GM12878 (cell line): ENCODE data around the gene FOSB. TPM values are rescaled to one million over a fixed set of nuclear protein-coding genes. Genes with fewer than 3 reads are reported as not detected.

ENCODE experiments used
- ATF3 ChIP-seq: IDR thresholded peaks from 2 replicates; pipeline ENCODE4 v1.6.1; 2011; ENCODE audit warnings: low read depth, mild to moderate bottlenecking, low read length, moderate library complexity, borderline replicate concordance; ENCODE audit errors: extremely low read depth
- BACH1 ChIP-seq: fragments of 450-650 bp; IDR thresholded peaks from 2 replicates; pipeline ENCODE4 v1.6.1; 2017; ENCODE audit warnings: mild to moderate bottlenecking, borderline replicate concordance
- CEBPB ChIP-seq, 2 experiments: fragments of 150-350 bp in 1 of 2; IDR thresholded peaks; 2 replicates each; pipeline ENCODE4 v1.6.1; 2012 to 2014; ENCODE audit warnings: low read depth in 2 of 2, low read length in 2 of 2, borderline replicate concordance in 1 of 2, inconsistent platforms in 1 of 2
- CHD2 ChIP-seq: IDR thresholded peaks from 2 replicates; pipeline ENCODE4 v1.6.1; 2011; ENCODE audit warnings: low read depth, low read length, improper control_type of control experiment, borderline replicate concordance
- IKZF2 ChIP-seq, 2 experiments: fragments of 450-650 bp; IDR thresholded peaks; 2 replicates each; pipeline ENCODE4 v1.6.1; 2017; ENCODE audit warnings: mild to moderate bottlenecking in 2 of 2, moderate library complexity in 2 of 2
- JUNB ChIP-seq: IDR thresholded peaks from 2 replicates; pipeline ENCODE4 v1.6.1; 2016; ENCODE audit warnings: antibody characterized with exemption, mild to moderate bottlenecking
- LARP7 ChIP-seq: fragments of 450-650 bp; IDR thresholded peaks from 2 replicates; pipeline ENCODE4 v1.6.1; 2017; ENCODE audit warnings: mild to moderate bottlenecking
- PML ChIP-seq: IDR thresholded peaks from 2 replicates; pipeline ENCODE4 v1.6.1; 2012; ENCODE audit warnings: low read length, inconsistent platforms
- POLR2AphosphoS2 ChIP-seq: IDR thresholded peaks from 2 replicates; pipeline ENCODE4 v1.6.1; 2011; ENCODE audit warnings: low read depth, mild to moderate bottlenecking, low read length, improper control_type of control experiment, moderate library complexity
- RB1 ChIP-seq: fragments of 450-650 bp; formaldehyde crosslinking; IDR thresholded peaks from 2 replicates; pipeline ENCODE4 v1.6.1; 2017; ENCODE audit warnings: mild to moderate bottlenecking, borderline replicate concordance
- TAF1 ChIP-seq: IDR thresholded peaks from 2 replicates; pipeline ENCODE4 v1.6.1; 2011; ENCODE audit warnings: mild to moderate bottlenecking, low read depth, low read length, borderline replicate concordance
- TARDBP ChIP-seq: IDR thresholded peaks from 2 replicates; pipeline ENCODE4 v1.6.1; 2016; ENCODE audit warnings: borderline replicate concordance
- TCF12 ChIP-seq: IDR thresholded peaks from 2 replicates; pipeline ENCODE4 v1.6.1; 2011; ENCODE audit warnings: low read depth, mild to moderate bottlenecking, low read length
- USF1 ChIP-seq: IDR thresholded peaks from 2 replicates; pipeline ENCODE4 v1.6.1; 2011; ENCODE audit warnings: borderline replicate concordance, low read depth, mild to moderate bottlenecking, moderate library complexity, mixed read lengths, low read length; ENCODE audit not compliant: insufficient read depth; ENCODE audit errors: extremely low read length
- polyA plus RNA-seq, 11 experiments: library from polyadenylated mRNA; depleted of rRNA in 4 of 11; unstranded in 6 of 11; stranded (reverse) in 5 of 11; fragments of >200 nt; fragmentation: Nextera tagmentation in 4 of 11; fragmentation: Illumina TruSeq in 1 of 11; extraction: Ambion mirVana in 4 of 11; extraction: Trizol in 1 of 11; gene quantifications; 1 replicate in 1 of 11; 2 replicates in 10 of 11; pipeline versions ENCODE4 v1.2.1 to v1.2.3, GENCODE V29; 2011 to 2016; ENCODE audit warnings: inconsistent platforms in 2 of 11, missing spikeins in 2 of 11, low read depth in 1 of 11
- total RNA-seq, 4 experiments: library from RNA; depleted of rRNA in 3 of 4; stranded (reverse); fragments of >200 nt in 3 of 4; fragmentation: Illumina TruSeq in 1 of 4; extraction: Trizol in 1 of 4; gene quantifications; 2 replicates each; pipeline versions ENCODE4 v1.2.1 to v1.2.3, GENCODE V29; 2013 to 2021
- TF ChIP-seq, protein P1 (sequence below): IDR thresholded peaks from 2 replicates; pipeline ENCODE4 v1.6.1; 2011; ENCODE audit warnings: mild to moderate bottlenecking, low read depth, low read length, moderate library complexity; ENCODE audit not compliant: insufficient replicate concordance
- TF ChIP-seq, protein P2 (sequence below): fragments of 450-650 bp; formaldehyde crosslinking; IDR thresholded peaks from 2 replicates; pipeline ENCODE4 v1.4.0; 2020; ENCODE audit warnings: mild to moderate bottlenecking, moderate library complexity
- TF ChIP-seq, protein P3 (sequence below): fragments of 450-650 bp; formaldehyde crosslinking; IDR thresholded peaks from 2 replicates; pipeline ENCODE4 v1.4.0; 2022; ENCODE audit warnings: mild to moderate bottlenecking, moderate library complexity

The FOSB gene
- total and polyA plus RNA-seq, 10 of the 15 experiments (the other 5 are each of a cell fraction or from before 2014, with no cell fraction given): 0.06 to 0.56 (median 0.26) TPM

DNA sequence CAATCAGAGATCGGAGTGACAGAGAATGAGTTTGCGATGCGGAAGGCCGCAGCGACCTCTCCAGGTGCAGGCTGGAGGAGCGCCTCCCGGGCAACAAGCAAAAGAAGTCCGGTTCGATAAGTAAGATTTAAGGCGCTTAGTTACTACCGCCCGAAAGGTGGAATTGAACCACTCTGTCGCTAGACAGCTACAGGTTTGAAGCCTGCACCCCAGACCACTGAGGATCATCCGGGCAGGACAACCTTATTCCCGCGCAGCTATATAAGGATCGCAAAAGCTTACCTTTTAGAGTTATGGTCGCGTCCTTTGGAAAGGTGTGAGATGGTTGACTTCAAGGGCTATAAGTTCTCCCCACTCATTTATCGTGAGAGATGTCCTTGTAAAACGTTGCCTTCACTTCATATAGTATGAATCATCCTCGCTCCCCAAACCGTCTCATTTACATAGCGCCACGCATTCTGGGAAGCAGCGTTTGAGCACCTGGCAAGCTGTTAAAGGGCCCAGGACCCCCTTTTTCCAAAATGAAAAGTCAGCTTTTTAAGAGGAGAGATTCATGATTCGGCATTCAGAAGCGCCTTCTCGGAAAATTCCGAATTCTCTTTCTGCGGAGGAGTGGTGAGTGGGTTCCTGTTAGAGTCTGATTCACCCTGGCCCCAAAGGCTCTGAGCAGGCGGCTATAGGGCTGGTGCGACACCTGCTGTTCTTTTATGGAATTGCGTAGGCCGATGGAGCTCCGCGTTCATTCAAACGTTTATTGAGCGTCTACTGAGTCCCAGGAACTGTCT lies 10.8 kb downstream of the FOSB start (continued):
- 0 out of 4 replicates have a peak, but pooled peaks of 1 of the 2 experiments have one; percentile 44 for TF ChIP-seq IKZF2 (IDR thresholded peaks at IDR 0.05)
- TF ChIP-seq ATF3: no peak
- TF ChIP-seq POLR2AphosphoS2: no peak
- TF ChIP-seq TCF12: peak; percentile 52; the same call in 1 of the 2 replicates
- peak; percentile 59; the same call in 1 of the 2 replicates for TF ChIP-seq LARP7
- TF ChIP-seq CHD2: no peak; the same call in 1 of the 2 replicates
- peak; percentile 88; the same call in 1 of the 2 replicates for TF ChIP-seq RB1
- no peak for TF ChIP-seq USF1
- 0 out of 2 replicates have a peak, but pooled peaks have one; percentile 5 for TF ChIP-seq JUNB
- TF ChIP-seq TARDBP: peak; percentile 98
- TF ChIP-seq PML: peak; percentile 80
- TF ChIP-seq, protein P1, sequence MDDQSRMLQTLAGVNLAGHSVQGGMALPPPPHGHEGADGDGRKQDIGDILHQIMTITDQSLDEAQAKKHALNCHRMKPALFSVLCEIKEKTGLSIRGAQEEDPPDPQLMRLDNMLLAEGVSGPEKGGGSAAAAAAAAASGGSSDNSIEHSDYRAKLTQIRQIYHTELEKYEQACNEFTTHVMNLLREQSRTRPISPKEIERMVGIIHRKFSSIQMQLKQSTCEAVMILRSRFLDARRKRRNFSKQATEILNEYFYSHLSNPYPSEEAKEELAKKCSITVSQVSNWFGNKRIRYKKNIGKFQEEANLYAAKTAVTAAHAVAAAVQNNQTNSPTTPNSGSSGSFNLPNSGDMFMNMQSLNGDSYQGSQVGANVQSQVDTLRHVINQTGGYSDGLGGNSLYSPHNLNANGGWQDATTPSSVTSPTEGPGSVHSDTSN: peak; percentile 18
- TF ChIP-seq, protein P2, sequence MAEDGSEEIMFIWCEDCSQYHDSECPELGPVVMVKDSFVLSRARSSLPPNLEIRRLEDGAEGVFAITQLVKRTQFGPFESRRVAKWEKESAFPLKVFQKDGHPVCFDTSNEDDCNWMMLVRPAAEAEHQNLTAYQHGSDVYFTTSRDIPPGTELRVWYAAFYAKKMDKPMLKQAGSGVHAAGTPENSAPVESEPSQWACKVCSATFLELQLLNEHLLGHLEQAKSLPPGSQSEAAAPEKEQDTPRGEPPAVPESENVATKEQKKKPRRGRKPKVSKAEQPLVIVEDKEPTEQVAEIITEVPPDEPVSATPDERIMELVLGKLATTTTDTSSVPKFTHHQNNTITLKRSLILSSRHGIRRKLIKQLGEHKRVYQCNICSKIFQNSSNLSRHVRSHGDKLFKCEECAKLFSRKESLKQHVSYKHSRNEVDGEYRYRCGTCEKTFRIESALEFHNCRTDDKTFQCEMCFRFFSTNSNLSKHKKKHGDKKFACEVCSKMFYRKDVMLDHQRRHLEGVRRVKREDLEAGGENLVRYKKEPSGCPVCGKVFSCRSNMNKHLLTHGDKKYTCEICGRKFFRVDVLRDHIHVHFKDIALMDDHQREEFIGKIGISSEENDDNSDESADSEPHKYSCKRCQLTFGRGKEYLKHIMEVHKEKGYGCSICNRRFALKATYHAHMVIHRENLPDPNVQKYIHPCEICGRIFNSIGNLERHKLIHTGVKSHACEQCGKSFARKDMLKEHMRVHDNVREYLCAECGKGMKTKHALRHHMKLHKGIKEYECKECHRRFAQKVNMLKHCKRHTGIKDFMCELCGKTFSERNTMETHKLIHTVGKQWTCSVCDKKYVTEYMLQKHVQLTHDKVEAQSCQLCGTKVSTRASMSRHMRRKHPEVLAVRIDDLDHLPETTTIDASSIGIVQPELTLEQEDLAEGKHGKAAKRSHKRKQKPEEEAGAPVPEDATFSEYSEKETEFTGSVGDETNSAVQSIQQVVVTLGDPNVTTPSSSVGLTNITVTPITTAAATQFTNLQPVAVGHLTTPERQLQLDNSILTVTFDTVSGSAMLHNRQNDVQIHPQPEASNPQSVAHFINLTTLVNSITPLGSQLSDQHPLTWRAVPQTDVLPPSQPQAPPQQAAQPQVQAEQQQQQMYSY: no peak
- TF ChIP-seq, protein P3, sequence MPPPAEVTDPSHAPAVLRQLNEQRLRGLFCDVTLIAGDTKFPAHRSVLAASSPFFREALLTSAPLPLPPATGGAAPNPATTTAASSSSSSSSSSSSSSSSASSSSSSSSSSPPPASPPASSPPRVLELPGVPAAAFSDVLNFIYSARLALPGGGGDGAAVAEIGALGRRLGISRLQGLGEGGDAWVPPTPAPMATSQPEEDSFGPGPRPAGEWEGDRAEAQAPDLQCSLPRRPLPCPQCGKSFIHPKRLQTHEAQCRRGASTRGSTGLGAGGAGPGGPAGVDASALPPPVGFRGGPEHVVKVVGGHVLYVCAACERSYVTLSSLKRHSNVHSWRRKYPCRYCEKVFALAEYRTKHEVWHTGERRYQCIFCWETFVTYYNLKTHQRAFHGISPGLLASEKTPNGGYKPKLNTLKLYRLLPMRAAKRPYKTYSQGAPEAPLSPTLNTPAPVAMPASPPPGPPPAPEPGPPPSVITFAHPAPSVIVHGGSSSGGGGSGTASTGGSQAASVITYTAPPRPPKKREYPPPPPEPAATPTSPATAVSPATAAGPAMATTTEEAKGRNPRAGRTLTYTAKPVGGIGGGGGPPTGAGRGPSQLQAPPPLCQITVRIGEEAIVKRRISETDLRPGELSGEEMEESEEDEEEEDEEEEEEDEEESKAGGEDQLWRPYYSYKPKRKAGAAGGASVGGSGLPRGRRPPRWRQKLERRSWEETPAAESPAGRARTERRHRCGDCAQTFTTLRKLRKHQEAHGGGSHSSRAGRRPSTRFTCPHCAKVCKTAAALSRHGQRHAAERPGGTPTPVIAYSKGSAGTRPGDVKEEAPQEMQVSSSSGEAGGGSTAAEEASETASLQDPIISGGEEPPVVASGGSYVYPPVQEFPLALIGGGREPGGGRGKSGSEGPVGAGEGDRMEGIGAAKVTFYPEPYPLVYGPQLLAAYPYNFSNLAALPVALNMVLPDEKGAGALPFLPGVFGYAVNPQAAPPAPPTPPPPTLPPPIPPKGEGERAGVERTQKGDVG (CRISPR knock-in tag): no peak
- 0 out of 2 replicates have a peak, but pooled peaks have one; percentile 34 for TF ChIP-seq TAF1
- TF ChIP-seq CEBPB (IDR thresholded peaks at IDR 0.05; ENCODE audit: borderline replicate concordance in 1 of 2, low read depth in 2 of 2, low read length in 2 of 2): no peak
- 0 out of 2 replicates have a peak, but pooled peaks have one; percentile 7 for TF ChIP-seq BACH1
